ENCODE data around the gene CHD1L.

The CHD1L gene

DNA sequence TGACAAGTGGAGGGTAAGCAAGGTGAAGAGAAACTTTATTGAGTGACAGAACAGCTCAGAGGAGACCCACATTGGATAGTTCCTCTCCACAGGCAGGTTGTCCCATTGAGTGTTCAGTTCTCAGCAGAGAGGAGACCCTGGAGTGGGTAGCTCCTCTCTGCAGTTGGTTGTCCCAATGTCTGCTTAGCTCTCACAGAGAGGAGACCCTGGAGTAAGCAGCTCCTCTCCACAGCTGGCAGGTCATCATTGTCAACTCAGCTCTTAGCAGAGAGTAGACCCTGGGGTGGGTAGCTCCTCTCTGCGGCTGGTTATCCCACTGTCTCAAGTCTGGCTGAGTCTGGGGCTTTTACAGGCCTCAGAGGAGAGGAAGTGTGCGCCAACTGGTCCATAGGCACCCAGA is 6.0 kb upstream of the CHD1L start:
- Histone ChIP-seq H3K4me1 (ENCODE audit: insufficient read depth, low read length, severe bottlenecking) (no peaks in the 10 kb centered on the region), H3K4me3 (ENCODE audit: low read depth, low read length, poor library complexity, severe bottlenecking) (no peak overlapping the region), H3K27ac (ENCODE audit: low read depth, low read length, poor library complexity, severe bottlenecking) (no peak overlapping the region), H3K9ac (ENCODE audit: low read length) (no peak overlapping the region), H3K9me2 (ENCODE audit: low read depth, low read length) (no peaks in the 10 kb centered on the region), H3K79me2 (ENCODE audit: insufficient read depth, low read length) (no peaks in the 10 kb centered on the region), H3K9me3 (ENCODE audit: low read length) (peaks cover 2% of the 10 kb centered on the region; the same call in 1 of the 2 replicates), H3F3A (ENCODE audit: insufficient read depth, low read length) (no peaks in the 10 kb centered on the region), H3K4me2 (ENCODE audit: low read length) (no peak overlapping the region), H4K20me1 (ENCODE audit: insufficient read depth, low read length) (no peaks in the 10 kb centered on the region), H3K27me3 (ENCODE audit: insufficient read depth, low read length) (no peaks in the 10 kb centered on the region; the same call in 1 of the 2 replicates), H2AFZ (ENCODE audit: low read length) (no peak overlapping the region), H3K36me3 (ENCODE audit: insufficient read depth, low read length) (no peaks in the 10 kb centered on the region)
- no peak for TF ChIP-seq EZH2 (IDR thresholded peaks at IDR 0.05; ENCODE audit: borderline replicate concordance, low read length)
- TF ChIP-seq, protein P1, sequence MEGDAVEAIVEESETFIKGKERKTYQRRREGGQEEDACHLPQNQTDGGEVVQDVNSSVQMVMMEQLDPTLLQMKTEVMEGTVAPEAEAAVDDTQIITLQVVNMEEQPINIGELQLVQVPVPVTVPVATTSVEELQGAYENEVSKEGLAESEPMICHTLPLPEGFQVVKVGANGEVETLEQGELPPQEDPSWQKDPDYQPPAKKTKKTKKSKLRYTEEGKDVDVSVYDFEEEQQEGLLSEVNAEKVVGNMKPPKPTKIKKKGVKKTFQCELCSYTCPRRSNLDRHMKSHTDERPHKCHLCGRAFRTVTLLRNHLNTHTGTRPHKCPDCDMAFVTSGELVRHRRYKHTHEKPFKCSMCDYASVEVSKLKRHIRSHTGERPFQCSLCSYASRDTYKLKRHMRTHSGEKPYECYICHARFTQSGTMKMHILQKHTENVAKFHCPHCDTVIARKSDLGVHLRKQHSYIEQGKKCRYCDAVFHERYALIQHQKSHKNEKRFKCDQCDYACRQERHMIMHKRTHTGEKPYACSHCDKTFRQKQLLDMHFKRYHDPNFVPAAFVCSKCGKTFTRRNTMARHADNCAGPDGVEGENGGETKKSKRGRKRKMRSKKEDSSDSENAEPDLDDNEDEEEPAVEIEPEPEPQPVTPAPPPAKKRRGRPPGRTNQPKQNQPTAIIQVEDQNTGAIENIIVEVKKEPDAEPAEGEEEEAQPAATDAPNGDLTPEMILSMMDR (IDR thresholded peaks at IDR 0.05; ENCODE audit: low read length) = no peak

DNA sequence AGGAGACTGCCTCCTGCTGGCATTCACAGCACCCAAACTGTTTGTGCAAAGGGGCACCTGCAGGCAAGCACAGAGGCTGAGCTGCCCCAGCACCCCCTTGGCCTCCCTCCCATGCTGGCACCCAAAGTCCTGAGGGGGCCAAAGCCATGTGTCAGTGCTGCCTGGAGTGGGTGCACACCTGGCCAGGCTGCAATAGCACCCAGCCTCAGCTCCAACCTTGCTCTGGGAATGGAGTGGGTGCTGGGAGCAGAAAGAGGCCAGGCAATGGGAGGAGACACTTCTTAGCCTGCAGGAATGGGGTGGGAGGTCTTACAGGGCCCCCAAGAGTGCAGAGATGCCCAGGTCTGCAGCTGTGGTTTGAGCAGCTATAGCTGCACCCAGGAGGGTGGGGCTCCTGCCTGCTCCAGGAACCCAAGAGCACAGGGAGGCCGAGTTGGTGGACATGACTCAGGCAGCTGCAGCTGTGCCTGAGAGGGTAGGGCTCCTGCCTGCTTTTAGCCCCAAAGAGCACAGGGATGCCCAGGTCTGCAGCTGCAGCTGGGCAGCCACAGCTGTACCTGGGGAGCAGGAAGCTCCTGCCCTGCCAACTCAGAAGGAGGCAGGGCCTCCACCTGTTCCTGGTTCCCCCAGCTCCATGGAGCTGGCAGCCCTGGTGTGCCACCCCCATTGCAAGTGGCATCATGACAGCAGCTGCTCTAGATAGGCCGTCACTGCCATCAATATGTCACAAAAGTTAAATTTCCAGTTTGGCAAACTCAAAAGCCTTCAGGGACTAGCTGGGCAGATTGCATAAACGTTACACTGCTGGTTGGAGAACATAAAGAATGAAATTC is 5.3 kb upstream of the CHD1L start:
- Histone ChIP-seq H3K9ac (ENCODE audit: low read length) (no peak overlapping the region), H3K27me3 (ENCODE audit: insufficient read depth, low read length) (no peaks in the 10 kb centered on the region; the same call in 1 of the 2 replicates), H4K20me1 (ENCODE audit: insufficient read depth, low read length) (no peaks in the 10 kb centered on the region), H3K4me2 (ENCODE audit: low read length) (no peak overlapping the region), H3K27ac (ENCODE audit: low read depth, low read length, poor library complexity, severe bottlenecking) (no peak overlapping the region), H3K4me3 (ENCODE audit: low read depth, low read length, poor library complexity, severe bottlenecking) (no peak overlapping the region), H3F3A (ENCODE audit: insufficient read depth, low read length) (no peaks in the 10 kb centered on the region), H3K36me3 (ENCODE audit: insufficient read depth, low read length) (no peaks in the 10 kb centered on the region), H3K79me2 (ENCODE audit: insufficient read depth, low read length) (no peaks in the 10 kb centered on the region), H2AFZ (ENCODE audit: low read length) (no peak overlapping the region), H3K9me2 (ENCODE audit: low read depth, low read length) (no peaks in the 10 kb centered on the region), H3K4me1 (ENCODE audit: insufficient read depth, low read length, severe bottlenecking) (peaks cover 6% of the 10 kb centered on the region), H3K9me3 (ENCODE audit: low read length) (peaks cover 2% of the 10 kb centered on the region; the same call in 1 of the 2 replicates)
- no peak for TF ChIP-seq EZH2 (IDR thresholded peaks at IDR 0.05; ENCODE audit: borderline replicate concordance, low read length)
- TF ChIP-seq, protein P1 (IDR thresholded peaks at IDR 0.05; ENCODE audit: low read length) = no peak

DNA sequence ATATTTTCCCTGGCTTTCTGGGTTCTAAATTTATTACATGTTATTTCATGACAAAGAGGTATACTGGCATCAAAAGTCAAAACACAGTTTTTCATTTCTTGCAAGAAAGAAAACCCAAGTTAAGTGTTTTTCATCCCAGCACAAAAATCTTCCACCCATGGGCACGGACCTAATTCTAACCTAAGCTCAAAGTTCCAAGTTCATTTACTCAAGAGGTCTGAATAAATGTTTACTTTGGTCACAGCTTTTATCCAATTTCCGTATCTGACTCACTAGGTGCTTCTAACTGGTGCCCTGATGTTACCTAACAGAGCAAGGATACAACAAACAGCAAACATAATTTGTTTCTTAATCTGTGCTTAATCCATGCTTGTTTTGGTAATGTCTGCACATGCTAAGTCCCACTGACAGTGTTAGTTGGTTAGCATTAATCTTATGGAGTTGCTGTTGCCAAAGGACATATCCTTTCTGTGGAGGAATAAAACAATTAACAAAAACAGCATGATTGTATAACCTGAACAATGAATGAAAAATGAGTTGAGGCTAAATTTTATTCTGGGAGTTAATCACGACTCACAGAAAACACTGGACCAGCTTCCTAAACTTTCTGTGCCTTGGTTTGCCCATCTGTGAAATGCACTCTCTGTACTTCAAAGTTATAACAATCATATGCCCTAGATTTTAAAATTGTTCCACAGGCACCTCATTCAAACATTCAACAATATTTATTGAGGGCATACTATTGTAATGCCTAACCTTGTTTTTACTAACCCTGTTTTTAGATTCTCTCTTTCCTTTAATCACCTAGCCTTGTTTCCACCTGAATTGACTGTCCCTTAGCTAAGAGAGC is 4.2 kb upstream of the CHD1L start:
- H3K4me2 ChIP-seq (ENCODE audit: low read length) = no peak overlapping the region
- no peaks in the 10 kb centered on the region for H3K36me3 ChIP-seq (ENCODE audit: insufficient read depth, low read length)
- H2AFZ ChIP-seq (ENCODE audit: low read length) = no peak overlapping the region

More for the DNA sequence above, 4.2 kb upstream of the CHD1L start:
- peaks cover 7% of the 10 kb centered on the region for H3K4me1 ChIP-seq (ENCODE audit: insufficient read depth, low read length, severe bottlenecking)
- H3K4me3 ChIP-seq (ENCODE audit: low read depth, low read length, poor library complexity, severe bottlenecking) = no peak overlapping the region
- peaks cover 2% of the 10 kb centered on the region; the same call in 1 of the 2 replicates for H3K9me3 ChIP-seq (ENCODE audit: low read length)
- no peaks in the 10 kb centered on the region for H3K79me2 ChIP-seq (ENCODE audit: insufficient read depth, low read length)
- no peak overlapping the region for H3K9ac ChIP-seq (ENCODE audit: low read length)
- no peaks in the 10 kb centered on the region for H4K20me1 ChIP-seq (ENCODE audit: insufficient read depth, low read length)
- no peak overlapping the region for H3K27ac ChIP-seq (ENCODE audit: low read depth, low read length, poor library complexity, severe bottlenecking)
- TF ChIP-seq, protein P1 (IDR thresholded peaks at IDR 0.05; ENCODE audit: low read length) = no peak
- no peak for TF ChIP-seq EZH2 (IDR thresholded peaks at IDR 0.05; ENCODE audit: borderline replicate concordance, low read length)
- H3K27me3 ChIP-seq (ENCODE audit: insufficient read depth, low read length) = no peaks in the 10 kb centered on the region; the same call in 1 of the 2 replicates
- no peaks in the 10 kb centered on the region for H3F3A ChIP-seq (ENCODE audit: insufficient read depth, low read length)
- no peaks in the 10 kb centered on the region for H3K9me2 ChIP-seq (ENCODE audit: low read depth, low read length)

Measured in OCI-LY1 (cell line).